Neural cell (in vitro differentiated cells): Measurements from ENCODE around the gene TNFRSF13B. TPM values are rescaled to one million over a fixed set of nuclear protein-coding genes. Genes with fewer than 3 reads are reported as not detected.

Experiments
- H2AFZ ChIP-seq: fragments of 200-600, 300-800 bp; sonication (generic), shearing (Covaris generic); 2 replicates; pipeline ENCODE4 v1.6.0; 2014; ENCODE audit warnings: low read depth, mild to moderate bottlenecking, antibody characterized with exemption, low read length, moderate library complexity
- H3F3A ChIP-seq: fragments of 200-600 bp; shearing (Covaris generic); 2 replicates; pipeline ENCODE4 v1.6.1; 2016; ENCODE audit warnings: mild to moderate bottlenecking, moderate library complexity, mixed read lengths, antibody characterized with exemption, low read length; ENCODE audit not compliant: insufficient read depth, poor library complexity, severe bottlenecking
- H3K27ac ChIP-seq: fragments of 200-600, 300-800 bp; sonication (generic), shearing (Covaris generic); 2 replicates; pipeline ENCODE4 v1.5.1; 2014; ENCODE audit warnings: mild to moderate bottlenecking, low read length, moderate library complexity
- H3K27me3 ChIP-seq: fragments of 300-800, 200-600 bp; sonication (generic), shearing (Covaris generic); 2 replicates; pipeline ENCODE4 v1.6.0; 2014; ENCODE audit warnings: mild to moderate bottlenecking, low read depth, low read length, moderate library complexity; ENCODE audit not compliant: insufficient read depth
- H3K36me3 ChIP-seq: fragments of 300-800, 200-600 bp; sonication (generic), shearing (Covaris generic); 2 replicates; pipeline ENCODE4 v1.5.1; 2014; ENCODE audit warnings: mild to moderate bottlenecking, antibody characterized with exemption, low read length, moderate library complexity; ENCODE audit not compliant: insufficient read depth
- H3K4me2 ChIP-seq: fragments of 300-800, 200-600 bp; sonication (generic), shearing (Covaris generic); 2 replicates; pipeline ENCODE4 v1.6.0; 2014; ENCODE audit warnings: mild to moderate bottlenecking, low read length
- H3K4me3 ChIP-seq: fragments of 300-800, 200-600 bp; sonication (generic), shearing (Covaris generic); 2 replicates; pipeline ENCODE4 v1.5.1; 2014; ENCODE audit warnings: mild to moderate bottlenecking, low read length, moderate library complexity
- H3K79me2 ChIP-seq: fragments of 200-600 bp; shearing (Covaris generic); replicated peaks from 2 replicates; pipeline ENCODE4 v1.6.0; 2014; ENCODE audit warnings: mild to moderate bottlenecking, low read length, moderate library complexity; ENCODE audit not compliant: insufficient read depth
- H3K9ac ChIP-seq: fragments of 300-800, 200-600 bp; sonication (generic), shearing (Covaris generic); 2 replicates; pipeline ENCODE4 v1.6.1; 2016; ENCODE audit warnings: mild to moderate bottlenecking, low read length, mixed read lengths
- H3K9me2 ChIP-seq: fragments of 200-600 bp; shearing (Covaris generic); 2 replicates; pipeline ENCODE4 v1.6.1; 2016; ENCODE audit warnings: mild to moderate bottlenecking, low read length, mixed read lengths; ENCODE audit not compliant: insufficient read depth
- H3K9me3 ChIP-seq: fragments of 200-600, 300-800 bp; sonication (generic), shearing (Covaris generic); 2 replicates; pipeline ENCODE4 v1.6.1; 2016; ENCODE audit warnings: mild to moderate bottlenecking, mixed run types, low read length, moderate library complexity, mixed read lengths
- H4K20me1 ChIP-seq: fragments of 200-600 bp; shearing (Covaris generic); 2 replicates; pipeline ENCODE4 v1.6.1; 2016; ENCODE audit warnings: mild to moderate bottlenecking, mixed run types; ENCODE audit not compliant: insufficient read depth
- EP300 ChIP-seq: fragments of 450-650 bp; conservative IDR thresholded peaks from 2 replicates; pipeline ENCODE4 v1.6.1; 2014; ENCODE audit warnings: antibody characterized with exemption, mild to moderate bottlenecking, moderate library complexity; ENCODE audit not compliant: poor library complexity, severe bottlenecking
- EZH2 ChIP-seq: fragments of 200-600, 300-800 bp; shearing (Covaris generic), sonication (generic); IDR thresholded peaks from 2 replicates; pipeline ENCODE4 v1.6.1; 2014; ENCODE audit warnings: antibody characterized with exemption, low read length, borderline replicate concordance, mild to moderate bottlenecking; ENCODE audit not compliant: insufficient read depth, poor library complexity, severe bottlenecking
- MXI1 ChIP-seq: fragments of 450-650 bp; conservative IDR thresholded peaks from 2 replicates; pipeline ENCODE4 v1.6.1; 2014; ENCODE audit warnings: antibody characterized with exemption, mild to moderate bottlenecking; ENCODE audit not compliant: poor library complexity, severe bottlenecking
- POLR2AphosphoS5 ChIP-seq: IDR thresholded peaks from 2 replicates; pipeline ENCODE4 v1.6.1; 2012
- RAD21 ChIP-seq: fragments of 450-650 bp; conservative IDR thresholded peaks from 2 replicates; pipeline ENCODE4 v1.6.1; 2014; ENCODE audit warnings: antibody characterized with exemption, mild to moderate bottlenecking, moderate library complexity
- SMC3 ChIP-seq: fragments of 450-650 bp; conservative IDR thresholded peaks from 2 replicates; pipeline ENCODE4 v1.6.1; 2014; ENCODE audit warnings: antibody characterized with exemption, mild to moderate bottlenecking, moderate library complexity; ENCODE audit not compliant: poor library complexity
- TAF1 ChIP-seq: IDR thresholded peaks from 2 replicates; pipeline ENCODE4 v1.6.1; 2012; ENCODE audit warnings: low read depth
- polyA plus RNA-seq: library from polyadenylated mRNA; depleted of rRNA; stranded (reverse); fragments of >200 nt; gene quantifications from 2 replicates; pipeline ENCODE4 v1.2.3, GENCODE V29; 2014
- TF ChIP-seq, protein P1 (sequence below): IDR thresholded peaks from 2 replicates; pipeline ENCODE4 v1.6.1; 2012; ENCODE audit warnings: borderline replicate concordance
- TF ChIP-seq, protein P2 (sequence below): fragments of 450-650 bp; IDR thresholded peaks from 2 replicates; pipeline ENCODE4 v1.5.1; 2014; ENCODE audit warnings: antibody characterized with exemption, mild to moderate bottlenecking, moderate library complexity; ENCODE audit not compliant: poor library complexity, severe bottlenecking

TNFRSF13B gene
- polyA plus RNA-seq, 1 donor from 2014 or later = not detected

DNA sequence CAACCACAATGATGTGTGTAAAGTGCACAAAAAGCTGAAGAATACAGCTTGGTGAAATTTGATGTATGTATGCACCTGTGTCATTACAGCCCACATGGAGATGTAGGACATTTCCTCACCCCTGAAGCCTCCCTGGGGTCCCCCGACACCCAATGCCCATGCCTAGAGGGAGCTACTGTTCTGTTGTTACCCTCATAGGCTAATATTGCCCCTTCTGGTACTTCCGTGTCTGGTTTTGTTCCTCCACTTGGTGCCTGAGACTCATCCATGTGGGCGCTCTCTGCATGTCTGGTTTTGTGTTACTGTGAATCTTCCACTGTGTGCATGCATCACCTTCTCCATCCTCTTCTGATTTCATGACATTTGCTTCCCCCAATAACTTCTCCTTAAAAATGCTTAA is 18.6 kb downstream of the TNFRSF13B start:
- Histone ChIP-seq H4K20me1 (no peaks in the 10 kb centered on the region), H3F3A (no peaks in the 10 kb centered on the region), H3K27me3 (no peaks in the 10 kb centered on the region), H3K4me3 (no peak overlapping the region), H2AFZ (no peak overlapping the region), H3K27ac (no peak overlapping the region), H3K9ac (no peak overlapping the region), H3K9me3 (no peaks in the 10 kb centered on the region), H3K4me2 (no peak overlapping the region), H3K9me2 (no peaks in the 10 kb centered on the region), H3K36me3 (no peaks in the 10 kb centered on the region), H3K79me2 (no peaks in the 10 kb centered on the region)
- TF ChIP-seq TAF1 (no peak), EZH2 (no peak), SMC3 (no peak)

DNA sequence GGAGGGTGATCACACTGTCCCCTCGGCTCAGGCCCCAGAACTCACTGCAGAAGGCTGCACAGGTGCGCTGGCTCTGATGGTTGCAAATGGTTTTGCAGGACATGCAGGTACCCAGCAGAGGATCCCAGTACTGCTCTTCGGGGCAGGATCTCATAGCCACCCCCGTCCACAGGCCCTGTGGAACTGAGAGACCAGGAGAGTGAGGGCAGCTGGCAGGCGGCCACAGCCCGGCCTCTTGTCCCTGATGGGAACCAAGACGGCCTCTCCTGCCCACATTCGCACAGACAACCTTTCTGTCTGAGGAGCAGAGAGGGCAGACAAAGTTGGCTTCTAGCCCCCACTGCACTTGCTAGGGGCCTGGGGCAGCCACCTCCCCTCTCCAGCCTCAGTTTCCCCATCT is 19.5 kb downstream of the TNFRSF13B start:
- H3K9ac ChIP-seq = no peak overlapping the region
- no peak overlapping the region for H2AFZ ChIP-seq
- H3F3A ChIP-seq = no peaks in the 10 kb centered on the region
- H4K20me1 ChIP-seq = no peaks in the 10 kb centered on the region
- no peaks in the 10 kb centered on the region for H3K36me3 ChIP-seq
- no peaks in the 10 kb centered on the region for H3K9me3 ChIP-seq
- H3K27me3 ChIP-seq = no peaks in the 10 kb centered on the region
- H3K27ac ChIP-seq = no peak overlapping the region
- H3K4me2 ChIP-seq = no peak overlapping the region
- no peak overlapping the region for H3K4me3 ChIP-seq
- H3K9me2 ChIP-seq = no peaks in the 10 kb centered on the region
- TF ChIP-seq, protein P1, sequence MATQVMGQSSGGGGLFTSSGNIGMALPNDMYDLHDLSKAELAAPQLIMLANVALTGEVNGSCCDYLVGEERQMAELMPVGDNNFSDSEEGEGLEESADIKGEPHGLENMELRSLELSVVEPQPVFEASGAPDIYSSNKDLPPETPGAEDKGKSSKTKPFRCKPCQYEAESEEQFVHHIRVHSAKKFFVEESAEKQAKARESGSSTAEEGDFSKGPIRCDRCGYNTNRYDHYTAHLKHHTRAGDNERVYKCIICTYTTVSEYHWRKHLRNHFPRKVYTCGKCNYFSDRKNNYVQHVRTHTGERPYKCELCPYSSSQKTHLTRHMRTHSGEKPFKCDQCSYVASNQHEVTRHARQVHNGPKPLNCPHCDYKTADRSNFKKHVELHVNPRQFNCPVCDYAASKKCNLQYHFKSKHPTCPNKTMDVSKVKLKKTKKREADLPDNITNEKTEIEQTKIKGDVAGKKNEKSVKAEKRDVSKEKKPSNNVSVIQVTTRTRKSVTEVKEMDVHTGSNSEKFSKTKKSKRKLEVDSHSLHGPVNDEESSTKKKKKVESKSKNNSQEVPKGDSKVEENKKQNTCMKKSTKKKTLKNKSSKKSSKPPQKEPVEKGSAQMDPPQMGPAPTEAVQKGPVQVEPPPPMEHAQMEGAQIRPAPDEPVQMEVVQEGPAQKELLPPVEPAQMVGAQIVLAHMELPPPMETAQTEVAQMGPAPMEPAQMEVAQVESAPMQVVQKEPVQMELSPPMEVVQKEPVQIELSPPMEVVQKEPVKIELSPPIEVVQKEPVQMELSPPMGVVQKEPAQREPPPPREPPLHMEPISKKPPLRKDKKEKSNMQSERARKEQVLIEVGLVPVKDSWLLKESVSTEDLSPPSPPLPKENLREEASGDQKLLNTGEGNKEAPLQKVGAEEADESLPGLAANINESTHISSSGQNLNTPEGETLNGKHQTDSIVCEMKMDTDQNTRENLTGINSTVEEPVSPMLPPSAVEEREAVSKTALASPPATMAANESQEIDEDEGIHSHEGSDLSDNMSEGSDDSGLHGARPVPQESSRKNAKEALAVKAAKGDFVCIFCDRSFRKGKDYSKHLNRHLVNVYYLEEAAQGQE = no peak
- TF ChIP-seq POLR2AphosphoS5 (no peak), TAF1 (no peak), RAD21 (no peak), EZH2 (no peak), EP300 (no peak), SMC3 (no peak)
- TF ChIP-seq, protein P2, sequence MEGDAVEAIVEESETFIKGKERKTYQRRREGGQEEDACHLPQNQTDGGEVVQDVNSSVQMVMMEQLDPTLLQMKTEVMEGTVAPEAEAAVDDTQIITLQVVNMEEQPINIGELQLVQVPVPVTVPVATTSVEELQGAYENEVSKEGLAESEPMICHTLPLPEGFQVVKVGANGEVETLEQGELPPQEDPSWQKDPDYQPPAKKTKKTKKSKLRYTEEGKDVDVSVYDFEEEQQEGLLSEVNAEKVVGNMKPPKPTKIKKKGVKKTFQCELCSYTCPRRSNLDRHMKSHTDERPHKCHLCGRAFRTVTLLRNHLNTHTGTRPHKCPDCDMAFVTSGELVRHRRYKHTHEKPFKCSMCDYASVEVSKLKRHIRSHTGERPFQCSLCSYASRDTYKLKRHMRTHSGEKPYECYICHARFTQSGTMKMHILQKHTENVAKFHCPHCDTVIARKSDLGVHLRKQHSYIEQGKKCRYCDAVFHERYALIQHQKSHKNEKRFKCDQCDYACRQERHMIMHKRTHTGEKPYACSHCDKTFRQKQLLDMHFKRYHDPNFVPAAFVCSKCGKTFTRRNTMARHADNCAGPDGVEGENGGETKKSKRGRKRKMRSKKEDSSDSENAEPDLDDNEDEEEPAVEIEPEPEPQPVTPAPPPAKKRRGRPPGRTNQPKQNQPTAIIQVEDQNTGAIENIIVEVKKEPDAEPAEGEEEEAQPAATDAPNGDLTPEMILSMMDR = no peak
- no peaks in the 10 kb centered on the region for H3K79me2 ChIP-seq

DNA sequence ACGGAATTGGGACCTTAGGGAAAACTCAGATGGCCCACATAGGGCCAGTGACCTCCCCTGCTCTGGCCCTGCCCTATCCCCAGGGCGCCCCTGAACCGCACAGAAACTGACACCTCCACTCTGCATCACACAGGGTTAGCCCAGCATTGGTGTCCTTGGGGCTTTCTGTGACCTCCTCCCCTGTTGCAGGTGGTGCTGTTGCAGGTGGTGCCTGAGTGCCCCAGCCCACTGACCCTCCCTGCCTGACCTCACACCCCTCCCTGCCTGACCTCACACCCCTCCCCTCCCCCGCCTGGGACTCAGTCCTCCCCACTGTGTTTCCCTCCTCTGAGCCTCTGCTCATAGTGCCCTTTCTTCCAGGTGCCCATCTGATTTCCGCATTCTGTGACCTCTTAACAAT is 21.4 kb downstream of the TNFRSF13B start:
- Histone ChIP-seq H3K27ac (no peak overlapping the region), H3K27me3 (no peaks in the 10 kb centered on the region), H3F3A (no peaks in the 10 kb centered on the region), H3K79me2 (no peaks in the 10 kb centered on the region), H2AFZ (no peak overlapping the region), H3K9ac (no peak overlapping the region), H3K4me2 (no peak overlapping the region), H3K9me2 (no peaks in the 10 kb centered on the region), H3K4me3 (no peak overlapping the region), H4K20me1 (no peaks in the 10 kb centered on the region), H3K36me3 (no peaks in the 10 kb centered on the region), H3K9me3 (no peaks in the 10 kb centered on the region)
- TF ChIP-seq MXI1 = no peak
- no peak for TF ChIP-seq RAD21
- TF ChIP-seq, protein P2 = no peak
- TF ChIP-seq, protein P1 = no peak
- no peak for TF ChIP-seq POLR2AphosphoS5
- no peak for TF ChIP-seq TAF1
- no peak for TF ChIP-seq EP300
- TF ChIP-seq EZH2 = no peak
- TF ChIP-seq SMC3 = no peak
